Progenitor cell of endocrine pancreas (in vitro differentiated cells): ENCODE measurements around the gene ZNF438. TPM values are rescaled to one million over a fixed set of nuclear protein-coding genes. Genes with fewer than 3 reads are reported as not detected.

Experiments used
- DNase-seq: peaks from one replicate; pipeline ENCODE4 v3.0.0; 2021; ENCODE audit warnings: low spot score; ENCODE audit not compliant: unreplicated experiment
- H3K27ac Mint-ChIP-seq: 2 replicates; pipeline ENCODE4 v1.8.0; 2021; ENCODE audit warnings: mild to moderate bottlenecking, moderate library complexity, mixed read lengths
- H3K27me3 Mint-ChIP-seq: 2 replicates; pipeline ENCODE4 v1.8.0; 2021; ENCODE audit warnings: mixed read lengths
- H3K36me3 Mint-ChIP-seq: 2 replicates; pipeline ENCODE4 v1.8.0; 2022; ENCODE audit warnings: mixed read lengths; ENCODE audit not compliant: insufficient read depth
- H3K4me1 Mint-ChIP-seq: 2 replicates; pipeline ENCODE4 v1.8.0; 2021; ENCODE audit warnings: low read depth, mixed read lengths
- H3K4me3 Mint-ChIP-seq: 2 replicates; pipeline ENCODE4 v1.8.0; 2021; ENCODE audit warnings: low read depth, mild to moderate bottlenecking, moderate library complexity, mixed read lengths
- H3K9me3 Mint-ChIP-seq: 2 replicates; pipeline ENCODE4 v1.8.0; 2021; ENCODE audit warnings: low read depth, mixed read lengths
- total RNA-seq: library from RNA; stranded (reverse); gene quantifications from 2 replicates; pipeline ENCODE4 v1.2.1, GENCODE V29; 2021
- TF ChIP-seq, protein P1 (sequence below): fragments of 200-600 bp; sonication (generic); IDR thresholded peaks from one replicate; pipeline ENCODE4 v1.5.0; 2021; ENCODE audit warnings: antibody characterized with exemption, mild to moderate bottlenecking; ENCODE audit not compliant: unreplicated experiment

ZNF438 gene
- total RNA-seq, 1 donor from 2014 or later = 6.6 TPM

DNA sequence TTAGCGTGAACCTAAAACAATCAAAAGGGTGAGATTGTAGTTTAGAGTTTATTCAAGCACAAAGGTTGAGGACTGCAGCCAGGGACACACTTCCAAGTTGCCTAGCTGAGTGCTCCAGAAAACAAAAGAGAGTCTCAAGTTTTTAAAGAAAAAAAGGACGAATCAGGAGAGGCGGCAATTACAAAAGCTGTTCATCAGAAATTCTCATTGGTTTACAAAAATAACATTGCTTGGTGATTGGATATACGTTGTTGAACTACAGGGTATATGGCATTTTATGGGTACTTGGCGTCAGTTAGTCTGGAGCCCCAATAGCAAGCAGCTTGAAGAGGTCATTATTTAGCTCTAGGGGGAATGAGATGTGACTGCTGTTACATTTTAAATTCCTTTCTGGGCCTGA lies 11.5 kb downstream of the ZNF438 start:
- H3K9me3 Mint-ChIP-seq = peaks cover 4% of the 10 kb centered on the region
- H3K27ac Mint-ChIP-seq = peak overlapping the region; percentile 4
- no peak for DNase-seq
- H3K4me3 Mint-ChIP-seq = no peak overlapping the region
- peaks cover 1% of the 10 kb centered on the region for H3K36me3 Mint-ChIP-seq
- peaks cover 26% of the 10 kb centered on the region for H3K4me1 Mint-ChIP-seq
- peaks cover 6% of the 10 kb centered on the region for H3K27me3 Mint-ChIP-seq
- TF ChIP-seq, protein P1, sequence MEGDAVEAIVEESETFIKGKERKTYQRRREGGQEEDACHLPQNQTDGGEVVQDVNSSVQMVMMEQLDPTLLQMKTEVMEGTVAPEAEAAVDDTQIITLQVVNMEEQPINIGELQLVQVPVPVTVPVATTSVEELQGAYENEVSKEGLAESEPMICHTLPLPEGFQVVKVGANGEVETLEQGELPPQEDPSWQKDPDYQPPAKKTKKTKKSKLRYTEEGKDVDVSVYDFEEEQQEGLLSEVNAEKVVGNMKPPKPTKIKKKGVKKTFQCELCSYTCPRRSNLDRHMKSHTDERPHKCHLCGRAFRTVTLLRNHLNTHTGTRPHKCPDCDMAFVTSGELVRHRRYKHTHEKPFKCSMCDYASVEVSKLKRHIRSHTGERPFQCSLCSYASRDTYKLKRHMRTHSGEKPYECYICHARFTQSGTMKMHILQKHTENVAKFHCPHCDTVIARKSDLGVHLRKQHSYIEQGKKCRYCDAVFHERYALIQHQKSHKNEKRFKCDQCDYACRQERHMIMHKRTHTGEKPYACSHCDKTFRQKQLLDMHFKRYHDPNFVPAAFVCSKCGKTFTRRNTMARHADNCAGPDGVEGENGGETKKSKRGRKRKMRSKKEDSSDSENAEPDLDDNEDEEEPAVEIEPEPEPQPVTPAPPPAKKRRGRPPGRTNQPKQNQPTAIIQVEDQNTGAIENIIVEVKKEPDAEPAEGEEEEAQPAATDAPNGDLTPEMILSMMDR = no peak

DNA sequence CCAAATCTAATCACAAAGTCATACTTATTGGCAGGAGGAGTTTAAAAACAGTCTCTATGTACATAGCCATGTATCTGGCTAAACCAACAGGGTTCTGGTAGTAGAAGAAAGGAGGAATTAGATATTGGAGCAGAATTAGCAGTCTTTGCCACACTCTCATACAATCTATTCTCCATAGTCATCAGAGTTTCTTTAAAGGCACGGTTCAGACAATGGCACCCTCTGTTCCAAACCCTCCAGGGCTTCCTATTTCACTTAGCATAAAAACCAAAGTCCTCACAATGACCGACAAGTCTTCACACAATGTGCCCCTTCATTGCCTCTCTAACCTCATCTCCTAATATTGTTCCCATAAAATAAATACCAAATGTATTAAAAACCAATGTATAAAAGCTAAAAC lies 12.7 kb downstream of the ZNF438 start:
- DNase-seq = no peak

DNA sequence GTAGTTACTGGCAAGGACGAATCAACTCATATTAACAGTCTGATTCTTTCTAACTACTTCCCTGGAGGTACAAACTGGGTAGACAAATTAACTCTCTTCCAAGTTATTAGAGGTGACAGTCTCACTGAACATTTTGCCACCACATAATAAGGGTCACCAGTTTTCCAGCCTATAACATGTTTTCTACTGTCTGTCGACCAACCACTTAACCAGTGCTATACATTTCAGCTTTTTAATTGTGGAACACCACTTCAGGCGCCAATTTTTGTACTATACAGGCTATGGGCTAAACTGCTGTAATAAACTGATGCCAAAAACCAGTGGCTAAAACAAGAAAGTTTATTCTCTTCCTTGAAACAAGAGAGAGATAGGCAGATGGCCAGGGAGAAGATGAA lies 13.3 kb downstream of the ZNF438 start:
- peak overlapping the region; percentile 83 for H3K27ac Mint-ChIP-seq
- no peak for DNase-seq
- peaks cover 2% of the 10 kb centered on the region for H3K9me3 Mint-ChIP-seq
- TF ChIP-seq, protein P1 = no peak
- no peak overlapping the region for H3K4me3 Mint-ChIP-seq
- peaks cover 6% of the 10 kb centered on the region for H3K27me3 Mint-ChIP-seq
- peaks cover 26% of the 10 kb centered on the region for H3K4me1 Mint-ChIP-seq
- no peaks in the 10 kb centered on the region for H3K36me3 Mint-ChIP-seq

More for the DNA sequence above, 12.7 kb downstream of the ZNF438 start:
- Mint-ChIP-seq H3K27me3 (peaks cover 6% of the 10 kb centered on the region), H3K9me3 (peaks cover 4% of the 10 kb centered on the region), H3K36me3 (peaks cover 1% of the 10 kb centered on the region), H3K4me3 (no peak overlapping the region), H3K27ac (peak overlapping the region; percentile 83), H3K4me1 (peaks cover 26% of the 10 kb centered on the region)
- TF ChIP-seq, protein P1 = no peak

DNA sequence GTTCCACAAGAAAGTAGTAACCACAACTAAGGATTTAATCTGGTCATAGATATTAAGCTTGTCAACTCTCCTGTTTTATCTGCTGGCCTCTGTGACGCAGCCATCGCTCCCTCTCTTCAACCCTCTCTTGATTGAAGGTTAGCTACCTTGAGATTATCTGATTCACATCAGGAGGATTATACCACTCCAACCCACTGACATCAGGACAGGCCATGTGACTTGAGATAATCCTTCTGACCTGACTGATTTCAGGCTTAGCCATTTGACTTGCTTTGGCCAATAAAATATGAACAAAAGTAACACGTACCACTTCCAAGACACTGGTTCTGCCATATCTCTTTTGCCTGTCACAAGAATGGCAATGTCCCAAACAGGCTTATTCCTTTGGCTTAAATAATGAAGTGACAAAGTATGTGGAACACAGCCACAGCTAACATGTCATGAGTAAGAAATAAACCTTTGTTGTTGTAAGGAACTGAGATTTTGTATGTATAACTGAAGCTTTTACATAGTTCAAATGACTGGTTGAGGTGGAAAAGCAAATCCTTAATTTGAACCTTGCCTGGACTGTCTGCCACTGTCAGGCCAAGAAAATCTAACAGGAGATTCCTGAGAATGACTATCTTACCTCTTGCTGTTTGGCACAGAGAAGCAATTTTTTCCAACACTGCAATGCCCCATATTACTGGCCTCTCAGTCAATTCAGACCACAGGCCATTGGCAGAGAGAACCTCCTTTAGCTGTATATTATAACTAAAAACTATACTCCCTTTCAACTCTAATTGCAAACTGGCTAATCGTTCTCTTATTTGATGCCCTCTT lies 13.9 kb downstream of the ZNF438 start:
- Mint-ChIP-seq H3K4me1 (peaks cover 26% of the 10 kb centered on the region), H3K4me3 (no peak overlapping the region), H3K36me3 (no peaks in the 10 kb centered on the region), H3K9me3 (peaks cover 4% of the 10 kb centered on the region), H3K27ac (no peak overlapping the region), H3K27me3 (peaks cover 6% of the 10 kb centered on the region)
- TF ChIP-seq, protein P1 = no peak
- no peak for DNase-seq

DNA sequence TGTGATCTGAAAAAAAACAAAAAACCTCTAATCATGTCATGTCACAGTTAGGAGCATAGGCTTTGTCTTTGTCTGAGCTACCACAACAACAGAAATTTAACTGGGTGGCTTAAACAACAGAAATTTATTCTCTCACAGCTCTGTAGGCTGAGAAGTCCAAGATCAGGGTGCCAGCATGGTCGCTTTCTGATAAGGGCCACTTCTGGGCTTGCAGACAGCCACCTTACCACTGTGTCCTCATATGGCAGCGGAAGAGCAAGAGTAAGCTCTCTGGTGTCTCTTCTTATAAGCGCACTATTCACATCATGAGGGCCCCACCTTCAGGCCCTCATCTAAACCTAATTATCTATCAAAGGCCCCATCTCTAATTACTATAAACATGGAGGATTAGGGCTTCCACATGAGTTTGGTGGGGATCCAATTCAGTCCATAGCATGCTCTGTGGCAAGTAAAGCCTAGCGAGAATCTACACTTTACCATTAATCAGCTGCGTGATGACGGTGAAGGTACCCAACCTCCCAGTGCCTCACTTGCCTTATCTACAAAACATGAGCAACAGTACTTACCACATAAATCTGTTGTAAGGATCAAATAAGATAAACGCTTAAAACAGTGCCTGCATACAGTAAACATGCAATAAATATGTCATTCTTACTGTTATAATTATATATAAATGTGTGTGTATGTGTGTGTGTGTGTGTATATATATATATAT lies 17.3 kb downstream of the ZNF438 start:
- peaks cover 3% of the 10 kb centered on the region for H3K36me3 Mint-ChIP-seq
- H3K4me1 Mint-ChIP-seq = peaks cover 11% of the 10 kb centered on the region
- TF ChIP-seq, protein P1 = no peak
- H3K4me3 Mint-ChIP-seq = no peak overlapping the region
- H3K9me3 Mint-ChIP-seq = peaks cover 8% of the 10 kb centered on the region
- no peak overlapping the region for H3K27ac Mint-ChIP-seq
- DNase-seq = no peak
- H3K27me3 Mint-ChIP-seq = peaks cover 9% of the 10 kb centered on the region
